Measurements from ENCODE around the gene CYB5D1.

DNA sequence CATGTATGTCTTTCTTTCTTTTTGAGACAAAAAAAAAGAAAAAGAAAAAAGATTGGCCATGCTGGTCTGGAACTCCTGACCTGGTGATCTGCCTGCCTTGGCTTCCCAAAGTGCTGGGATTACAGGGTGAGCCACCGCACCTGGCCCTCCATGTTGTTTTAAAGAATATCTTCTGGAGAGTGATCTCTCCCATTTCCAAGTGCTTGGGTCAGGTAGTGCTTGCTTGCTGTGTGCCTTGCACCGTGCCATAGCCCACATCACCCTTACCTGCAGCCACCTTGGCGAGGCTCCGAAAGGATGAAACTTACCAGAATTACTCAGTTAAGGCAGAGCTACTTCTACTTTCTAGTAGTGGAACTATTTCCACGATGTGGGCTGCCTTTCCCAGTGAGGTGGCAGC lies 42.8 kb upstream of the CYB5D1 start:
- TF ChIP-seq MAX (IDR thresholded peaks at IDR 0.05), result no peak
- no peak for TF ChIP-seq YY1 (IDR thresholded peaks at IDR 0.05; ENCODE audit: low read depth, low read length)
- no peak for TF ChIP-seq HDAC2 (IDR thresholded peaks at IDR 0.05; ENCODE audit: borderline replicate concordance in 1 of 2, low read depth in 2 of 2, low read length in 2 of 2)
- TF ChIP-seq CTCF (IDR thresholded peaks at IDR 0.05; ENCODE audit: control extremely low read depth in 1 of 3, insufficient read depth in 1 of 3, low read depth in 1 of 3, low read length in 3 of 3), result no peak
- TF ChIP-seq FOSL1 (IDR thresholded peaks at IDR 0.05; ENCODE audit: insufficient read depth, low read depth, low read length), result no peak
- no peak for TF ChIP-seq RAD21 (IDR thresholded peaks at IDR 0.05 in 1 of 2, conservative IDR thresholded peaks at IDR 0.05 in 1 of 2; ENCODE audit: low read depth in 2 of 2, low read length in 2 of 2)
- TF ChIP-seq EZH2 (IDR thresholded peaks at IDR 0.05; ENCODE audit: low read depth, low read length, severe bottlenecking), result no peak

All from H1 (cell line).